Measurements from ENCODE around the gene SCFD2.

Gene SCFD2

DNA sequence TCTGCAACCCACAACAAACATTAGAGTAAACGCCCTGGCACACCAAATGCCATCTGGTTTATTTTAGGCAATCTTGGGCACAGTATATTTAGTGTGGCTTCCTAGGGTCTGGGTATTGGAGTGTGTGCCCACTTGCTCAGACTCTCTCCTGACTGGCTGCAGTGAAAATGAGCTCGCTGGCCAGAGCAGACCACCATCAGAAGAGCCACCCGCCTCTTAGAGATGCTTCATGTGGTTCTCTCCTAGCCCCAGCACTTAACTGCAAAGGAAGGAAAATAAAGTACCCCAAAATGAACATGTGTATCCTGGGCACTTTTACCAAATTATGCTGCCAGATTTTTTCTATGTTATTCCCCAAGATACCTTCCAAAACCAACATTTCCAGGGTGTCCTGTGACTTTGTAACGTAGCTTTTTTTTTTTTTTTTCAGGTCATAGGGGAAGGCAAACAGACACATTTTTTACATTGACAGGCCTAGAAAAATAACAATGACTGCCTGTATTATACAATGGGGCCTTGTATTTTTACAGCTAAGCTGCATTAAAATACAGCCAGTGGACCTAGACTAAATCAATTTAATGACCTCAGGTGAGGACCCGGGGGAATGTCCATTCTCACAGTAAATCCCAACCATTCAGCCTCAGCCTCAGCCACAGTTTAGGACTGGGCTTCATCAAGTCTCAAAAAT lies 310.0 kb downstream of the SCFD2 start:
- H3K4me2 ChIP-seq (ENCODE audit: low read length), result no peak overlapping the region
- no peaks in the 10 kb centered on the region for H3K79me2 ChIP-seq (ENCODE audit: low read length)
- no peak overlapping the region for H3K4me3 ChIP-seq (ENCODE audit: low read length)
- H3K4me1 ChIP-seq (ENCODE audit: low read length), result no peaks in the 10 kb centered on the region
- no peaks in the 10 kb centered on the region for H4K20me1 ChIP-seq (ENCODE audit: insufficient read depth, low read length)
- TF ChIP-seq, protein P1, sequence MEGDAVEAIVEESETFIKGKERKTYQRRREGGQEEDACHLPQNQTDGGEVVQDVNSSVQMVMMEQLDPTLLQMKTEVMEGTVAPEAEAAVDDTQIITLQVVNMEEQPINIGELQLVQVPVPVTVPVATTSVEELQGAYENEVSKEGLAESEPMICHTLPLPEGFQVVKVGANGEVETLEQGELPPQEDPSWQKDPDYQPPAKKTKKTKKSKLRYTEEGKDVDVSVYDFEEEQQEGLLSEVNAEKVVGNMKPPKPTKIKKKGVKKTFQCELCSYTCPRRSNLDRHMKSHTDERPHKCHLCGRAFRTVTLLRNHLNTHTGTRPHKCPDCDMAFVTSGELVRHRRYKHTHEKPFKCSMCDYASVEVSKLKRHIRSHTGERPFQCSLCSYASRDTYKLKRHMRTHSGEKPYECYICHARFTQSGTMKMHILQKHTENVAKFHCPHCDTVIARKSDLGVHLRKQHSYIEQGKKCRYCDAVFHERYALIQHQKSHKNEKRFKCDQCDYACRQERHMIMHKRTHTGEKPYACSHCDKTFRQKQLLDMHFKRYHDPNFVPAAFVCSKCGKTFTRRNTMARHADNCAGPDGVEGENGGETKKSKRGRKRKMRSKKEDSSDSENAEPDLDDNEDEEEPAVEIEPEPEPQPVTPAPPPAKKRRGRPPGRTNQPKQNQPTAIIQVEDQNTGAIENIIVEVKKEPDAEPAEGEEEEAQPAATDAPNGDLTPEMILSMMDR (IDR thresholded peaks at IDR 0.05; ENCODE audit: low read depth, low read length), result no peak
- no peak for TF ChIP-seq EZH2phosphoT487 (IDR thresholded peaks at IDR 0.05; ENCODE audit: low read depth)
- H3K36me3 ChIP-seq (replicated peaks; ENCODE audit: low read depth, low read length), result no peaks in the 10 kb centered on the region
- no peak overlapping the region for H2AFZ ChIP-seq (ENCODE audit: low read depth, low read length)
- no peak overlapping the region for H3K9ac ChIP-seq (ENCODE audit: low read length)
- H3K27ac ChIP-seq (ENCODE audit: low read length), result no peak overlapping the region
- no peaks in the 10 kb centered on the region for H3K27me3 ChIP-seq (ENCODE audit: low read depth, low read length)
- H3K9me3 ChIP-seq (ENCODE audit: insufficient read depth, low read length), result no peaks in the 10 kb centered on the region

DNA sequence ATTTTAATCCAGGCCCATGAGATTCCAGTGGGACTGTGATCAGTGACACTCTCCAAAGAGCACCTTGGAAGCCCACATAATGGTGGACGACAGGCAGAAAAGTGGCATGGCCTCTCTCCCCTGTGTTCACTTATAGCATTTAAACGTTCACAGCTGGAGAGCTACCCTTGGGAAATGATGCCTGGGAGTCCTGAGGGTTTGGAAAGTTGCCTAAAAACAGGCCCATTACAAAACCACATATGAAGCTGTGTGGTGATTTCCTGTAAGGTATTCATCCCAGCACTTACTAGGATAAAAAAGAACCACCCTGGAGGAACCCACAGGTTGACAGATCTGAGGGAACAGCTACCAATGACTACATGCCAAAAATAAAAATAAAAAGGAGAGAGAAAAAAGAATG lies 310.6 kb downstream of the SCFD2 start:
- Histone ChIP-seq H3K27me3 (ENCODE audit: low read depth, low read length) (no peaks in the 10 kb centered on the region), H3K36me3 (replicated peaks; ENCODE audit: low read depth, low read length) (no peaks in the 10 kb centered on the region), H3K4me1 (ENCODE audit: low read length) (no peaks in the 10 kb centered on the region), H4K20me1 (ENCODE audit: insufficient read depth, low read length) (no peaks in the 10 kb centered on the region), H3K9me3 (ENCODE audit: insufficient read depth, low read length) (no peaks in the 10 kb centered on the region), H3K9ac (ENCODE audit: low read length) (no peak overlapping the region), H3K4me2 (ENCODE audit: low read length) (no peak overlapping the region), H2AFZ (ENCODE audit: low read depth, low read length) (no peak overlapping the region), H3K4me3 (ENCODE audit: low read length) (no peak overlapping the region), H3K79me2 (ENCODE audit: low read length) (no peaks in the 10 kb centered on the region), H3K27ac (ENCODE audit: low read length) (no peak overlapping the region)
- TF ChIP-seq, protein P1 (IDR thresholded peaks at IDR 0.05; ENCODE audit: low read depth, low read length), result no peak
- TF ChIP-seq EZH2phosphoT487 (IDR thresholded peaks at IDR 0.05; ENCODE audit: low read depth), result no peak

DNA sequence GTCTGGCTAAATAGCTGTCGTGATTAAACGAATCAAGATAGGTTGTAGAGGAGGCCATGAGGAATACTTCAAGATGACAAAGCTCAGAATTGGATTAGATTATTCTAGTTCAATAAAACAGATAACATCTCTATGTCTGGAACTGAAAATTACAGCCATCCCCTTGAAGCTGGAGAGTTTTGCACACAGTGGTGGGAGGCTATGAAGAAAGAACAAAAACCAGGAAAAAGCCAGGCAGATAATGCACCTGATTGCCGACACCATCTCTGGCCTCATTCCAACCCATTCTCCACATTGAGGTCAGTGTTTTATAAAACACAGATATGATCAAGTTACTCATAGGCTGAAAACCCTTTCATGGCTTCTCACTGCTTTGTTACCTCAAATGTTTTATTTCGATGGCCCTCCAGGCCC lies 315.5 kb downstream of the SCFD2 start:
- H3K9ac ChIP-seq (ENCODE audit: low read length), result no peak overlapping the region
- H3K79me2 ChIP-seq (ENCODE audit: low read length), result no peaks in the 10 kb centered on the region
- H3K4me1 ChIP-seq (ENCODE audit: low read length), result no peaks in the 10 kb centered on the region
- no peak overlapping the region for H3K27ac ChIP-seq (ENCODE audit: low read length)
- no peak overlapping the region for H2AFZ ChIP-seq (ENCODE audit: low read depth, low read length)
- no peaks in the 10 kb centered on the region for H3K27me3 ChIP-seq (ENCODE audit: low read depth, low read length)
- no peak overlapping the region for H3K4me3 ChIP-seq (ENCODE audit: low read length)
- no peak overlapping the region for H3K4me2 ChIP-seq (ENCODE audit: low read length)
- H3K9me3 ChIP-seq (ENCODE audit: insufficient read depth, low read length), result no peaks in the 10 kb centered on the region
- no peak for TF ChIP-seq EZH2phosphoT487 (IDR thresholded peaks at IDR 0.05; ENCODE audit: low read depth)
- TF ChIP-seq, protein P1 (IDR thresholded peaks at IDR 0.05; ENCODE audit: low read depth, low read length), result no peak
- H4K20me1 ChIP-seq (ENCODE audit: insufficient read depth, low read length), result no peaks in the 10 kb centered on the region
- no peaks in the 10 kb centered on the region for H3K36me3 ChIP-seq (replicated peaks; ENCODE audit: low read depth, low read length)

DNA sequence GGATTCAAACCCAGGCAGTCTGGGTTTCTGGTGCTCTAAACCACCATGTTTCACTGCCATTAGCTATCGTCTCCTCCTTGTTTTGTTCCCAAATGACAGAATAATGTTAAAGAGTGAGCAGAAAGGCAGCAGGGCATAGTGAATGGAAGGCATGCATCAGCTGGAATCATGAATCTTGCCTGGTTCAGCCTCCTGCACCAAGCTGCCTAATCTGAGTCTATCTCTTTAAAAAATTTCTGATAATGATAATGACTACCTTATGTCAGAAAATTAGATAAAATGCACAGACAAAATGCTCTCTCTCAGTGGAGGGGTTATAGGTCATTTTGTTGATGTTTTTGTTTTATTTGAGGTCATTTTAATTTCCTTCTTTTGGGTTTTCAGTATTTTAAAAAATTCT lies 316.3 kb downstream of the SCFD2 start:
- Histone ChIP-seq H3K27me3 (ENCODE audit: low read depth, low read length) (no peaks in the 10 kb centered on the region), H3K27ac (ENCODE audit: low read length) (no peak overlapping the region), H4K20me1 (ENCODE audit: insufficient read depth, low read length) (no peaks in the 10 kb centered on the region), H3K36me3 (replicated peaks; ENCODE audit: low read depth, low read length) (no peaks in the 10 kb centered on the region), H3K4me1 (ENCODE audit: low read length) (no peaks in the 10 kb centered on the region), H3K9ac (ENCODE audit: low read length) (no peak overlapping the region), H3K9me3 (ENCODE audit: insufficient read depth, low read length) (no peaks in the 10 kb centered on the region), H2AFZ (ENCODE audit: low read depth, low read length) (no peak overlapping the region), H3K79me2 (ENCODE audit: low read length) (no peaks in the 10 kb centered on the region), H3K4me2 (ENCODE audit: low read length) (no peak overlapping the region), H3K4me3 (ENCODE audit: low read length) (no peak overlapping the region)
- TF ChIP-seq, protein P1 (IDR thresholded peaks at IDR 0.05; ENCODE audit: low read depth, low read length), result no peak
- no peak for TF ChIP-seq EZH2phosphoT487 (IDR thresholded peaks at IDR 0.05; ENCODE audit: low read depth)
